Measurements from ENCODE around the gene BACH2. TPM values are rescaled to one million over a fixed set of nuclear protein-coding genes. Genes with fewer than 3 reads are reported as not detected.

Gene BACH2
- total RNA-seq, 4 donors from 2014 or later, result 4.2 to 9.8 (median 5.8) TPM

- H3K36me3 ChIP-seq, result no peaks in the 10 kb centered on the region
- no peaks in the 10 kb centered on the region for H3K9me3 ChIP-seq
- no peak for DNase-seq (ENCODE audit: extremely low spot score)
- intact Hi-C loops (cut with DNase I), result no loop called here
- H3K27ac ChIP-seq (replicated peaks in 1 of 4), result no peak overlapping the region
- TF ChIP-seq CTCF (IDR thresholded peaks at IDR 0.05) (no peak), POLR2A (IDR thresholded peaks at IDR 0.05; ENCODE audit: low read depth) (no peak), EP300 (IDR thresholded peaks at IDR 0.05) (no peak), POLR2AphosphoS5 (IDR thresholded peaks at IDR 0.05) (no peak)
- H3K4me1 ChIP-seq, result peaks cover 0 to 15% (median 8%) of the 10 kb centered on the region in 4 donors
- 61% methylated on average over 6 of the region's 6 CpGs for WGBS
- H3K4me3 ChIP-seq, result no peak overlapping the region
- no peaks in the 10 kb centered on the region for H3K27me3 ChIP-seq
Measured at GRCh38 chr6:90277302-90278011, 19.2 kb downstream of the BACH2 start.

- Histone ChIP-seq H3K27ac (replicated peaks in 1 of 4) (no peak overlapping the region), H3K9me3 (no peaks in the 10 kb centered on the region), H3K36me3 (peaks cover 0 to 5% (median 0%) of the 10 kb centered on the region in 4 donors), H3K27me3 (no peaks in the 10 kb centered on the region), H3K4me3 (no peak overlapping the region), H3K4me1 (peaks cover 0 to 15% (median 8%) of the 10 kb centered on the region in 4 donors)
- intact Hi-C loops (cut with DNase I), result no loop called here
- 81% methylated on average over 9 of the region's 9 CpGs for WGBS
- no peak for TF ChIP-seq POLR2AphosphoS5 (IDR thresholded peaks at IDR 0.05)
- no peak for TF ChIP-seq POLR2A (IDR thresholded peaks at IDR 0.05; ENCODE audit: low read depth)
- DNase-seq (ENCODE audit: extremely low spot score), result no peak
Measured at GRCh38 chr6:90274451-90275030, 22.1 kb downstream of the BACH2 start.

- WGBS, result 73% methylated on average over 5 of the region's 5 CpGs
- DNase-seq (ENCODE audit: extremely low spot score), result no peak
- Histone ChIP-seq H3K9me3 (no peaks in the 10 kb centered on the region), H3K4me3 (no peak overlapping the region), H3K4me1 (peaks cover 0 to 15% (median 8%) of the 10 kb centered on the region in 4 donors), H3K27ac (replicated peaks in 1 of 4) (no peak overlapping the region), H3K36me3 (peaks cover 0 to 5% (median 0%) of the 10 kb centered on the region in 4 donors), H3K27me3 (no peaks in the 10 kb centered on the region)
- intact Hi-C loops (cut with DNase I), result no loop called here
- no peak for TF ChIP-seq POLR2AphosphoS5 (IDR thresholded peaks at IDR 0.05)
- no peak for TF ChIP-seq POLR2A (IDR thresholded peaks at IDR 0.05; ENCODE audit: low read depth)
- no peak for TF ChIP-seq CTCF (IDR thresholded peaks at IDR 0.05)
- no peak for TF ChIP-seq EP300 (IDR thresholded peaks at IDR 0.05)
Measured at GRCh38 chr6:90273863-90274262, 22.8 kb downstream of the BACH2 start.

GRCh38 chr6:90272895-90273294, 23.7 kb downstream of the BACH2 start:
- no peak for DNase-seq (ENCODE audit: extremely low spot score)
- H3K9me3 ChIP-seq, result no peaks in the 10 kb centered on the region
- peaks cover 0 to 9% (median 6%) of the 10 kb centered on the region in 4 donors for H3K4me1 ChIP-seq
- 100% methylated on average over 5 of the region's 5 CpGs for WGBS
- no peak for TF ChIP-seq POLR2AphosphoS5 (IDR thresholded peaks at IDR 0.05)
- TF ChIP-seq CTCF (IDR thresholded peaks at IDR 0.05), result no peak
- no peak for TF ChIP-seq POLR2A (IDR thresholded peaks at IDR 0.05; ENCODE audit: low read depth)
- no peak for TF ChIP-seq EP300 (IDR thresholded peaks at IDR 0.05)
- no peak overlapping the region for H3K27ac ChIP-seq (replicated peaks in 1 of 4)
- peaks cover 0 to 5% (median 0%) of the 10 kb centered on the region in 4 donors for H3K36me3 ChIP-seq
- no peak overlapping the region for H3K4me3 ChIP-seq
- intact Hi-C loops (cut with DNase I), result no loop called here
- no peaks in the 10 kb centered on the region for H3K27me3 ChIP-seq

GRCh38 chr6:90271831-90272230, 24.8 kb downstream of the BACH2 start:
- intact Hi-C loops (cut with DNase I), result no loop called here
- H3K4me3 ChIP-seq, result no peak overlapping the region
- no peak overlapping the region for H3K27ac ChIP-seq (replicated peaks in 1 of 4)
- TF ChIP-seq POLR2A (IDR thresholded peaks at IDR 0.05; ENCODE audit: low read depth) (no peak), CTCF (IDR thresholded peaks at IDR 0.05) (no peak), POLR2AphosphoS5 (IDR thresholded peaks at IDR 0.05) (no peak), EP300 (IDR thresholded peaks at IDR 0.05) (no peak)
- H3K27me3 ChIP-seq, result no peaks in the 10 kb centered on the region
- no peaks in the 10 kb centered on the region for H3K9me3 ChIP-seq
- H3K36me3 ChIP-seq, result peaks cover 0 to 5% (median 0%) of the 10 kb centered on the region in 4 donors
- no peak for DNase-seq (ENCODE audit: extremely low spot score)
- 85% methylated on average over 7 of the region's 7 CpGs for WGBS
- no peaks in the 10 kb centered on the region for H3K4me1 ChIP-seq
